ENCODE data around the gene SCRN3.
"Not testable (repeated sequence)": the region's sequence is repeated elsewhere in the genome, so short reads cannot be mapped to it uniquely, and the experiment has no call there.

The SCRN3 gene, protein sequence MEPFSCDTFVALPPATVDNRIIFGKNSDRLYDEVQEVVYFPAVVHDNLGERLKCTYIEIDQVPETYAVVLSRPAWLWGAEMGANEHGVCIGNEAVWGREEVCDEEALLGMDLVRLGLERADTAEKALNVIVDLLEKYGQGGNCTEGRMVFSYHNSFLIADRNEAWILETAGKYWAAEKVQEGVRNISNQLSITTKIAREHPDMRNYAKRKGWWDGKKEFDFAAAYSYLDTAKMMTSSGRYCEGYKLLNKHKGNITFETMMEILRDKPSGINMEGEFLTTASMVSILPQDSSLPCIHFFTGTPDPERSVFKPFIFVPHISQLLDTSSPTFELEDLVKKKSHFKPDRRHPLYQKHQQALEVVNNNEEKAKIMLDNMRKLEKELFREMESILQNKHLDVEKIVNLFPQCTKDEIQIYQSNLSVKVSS

GRCh38 chr2:174395284-174395968 is at the start of gene SCRN3:
SCRN3 (plus strand) TSS chr2:174395730; CDS start chr2:174398284, 2,554 bp downstream.
- Histone ChIP-seq H3K27me3 (ENCODE audit: insufficient read depth, low read length) (no peaks in the 10 kb centered on the region), H3K9me3 (ENCODE audit: insufficient read depth, low read depth, low read length) (no peaks in the 10 kb centered on the region), H3K9ac (ENCODE audit: low read depth, low read length) (peak within 1 kb of the TSS; percentile 82), H3K27ac (ENCODE audit: low read length) (peak within 1 kb of the TSS; percentile 54), H3K4me1 (ENCODE audit: insufficient read depth, low read length) (peaks cover 4% of the 10 kb centered on the region; the same call in 1 of the 2 replicates), H3K36me3 (ENCODE audit: insufficient read depth, low read depth, low read length) (no peaks in the 10 kb centered on the region), H3K4me3 (ENCODE audit: low read length) (peak within 1 kb of the TSS; percentile 97)

DNA sequence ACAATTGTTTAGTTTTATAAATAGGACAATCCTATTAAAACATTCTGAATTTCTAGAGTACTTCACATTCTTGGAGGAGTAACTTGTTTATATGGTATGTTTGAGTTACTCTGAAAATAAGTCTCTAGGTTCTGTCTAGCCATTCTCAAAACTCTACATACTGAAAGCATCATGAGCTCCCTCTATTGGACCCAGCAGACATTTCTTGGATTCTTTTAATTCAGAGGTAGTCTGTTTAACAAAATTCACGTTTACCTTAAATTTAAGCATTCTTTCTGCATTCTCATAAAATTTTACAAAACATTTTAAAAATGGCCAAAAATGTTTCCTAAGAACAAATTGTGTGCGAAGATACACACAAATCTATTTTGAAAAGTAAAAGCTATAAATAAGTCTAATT is 45.5 kb upstream of the SCRN3 start:
- Histone ChIP-seq H3K9me3 (ENCODE audit: insufficient read depth, low read depth, low read length) (no peaks in the 10 kb centered on the region), H3K27ac (ENCODE audit: low read length) (no peak overlapping the region), H3K9ac (ENCODE audit: low read depth, low read length) (no peak overlapping the region), H3K36me3 (ENCODE audit: insufficient read depth, low read depth, low read length) (peaks cover 10% of the 10 kb centered on the region; the same call in 1 of the 2 replicates), H3K4me1 (ENCODE audit: insufficient read depth, low read length) (peaks cover 2% of the 10 kb centered on the region; the same call in 1 of the 2 replicates), H3K4me3 (ENCODE audit: low read length) (no peak overlapping the region), H3K27me3 (ENCODE audit: insufficient read depth, low read length) (peaks cover 11% of the 10 kb centered on the region)

- Histone ChIP-seq H3K27ac (ENCODE audit: low read length) (no peak overlapping the region), H3K9me3 (ENCODE audit: insufficient read depth, low read depth, low read length) (no peaks in the 10 kb centered on the region), H3K4me1 (ENCODE audit: insufficient read depth, low read length) (peaks cover 2% of the 10 kb centered on the region; the same call in 1 of the 2 replicates), H3K4me3 (ENCODE audit: low read length) (no peak overlapping the region), H3K9ac (ENCODE audit: low read depth, low read length) (no peak overlapping the region), H3K27me3 (ENCODE audit: insufficient read depth, low read length) (peaks cover 5% of the 10 kb centered on the region), H3K36me3 (ENCODE audit: insufficient read depth, low read depth, low read length) (peaks cover 10% of the 10 kb centered on the region; the same call in 1 of the 2 replicates)
Measured at GRCh38 chr2:174350593-174351181, 44.8 kb upstream of the SCRN3 start.

DNA sequence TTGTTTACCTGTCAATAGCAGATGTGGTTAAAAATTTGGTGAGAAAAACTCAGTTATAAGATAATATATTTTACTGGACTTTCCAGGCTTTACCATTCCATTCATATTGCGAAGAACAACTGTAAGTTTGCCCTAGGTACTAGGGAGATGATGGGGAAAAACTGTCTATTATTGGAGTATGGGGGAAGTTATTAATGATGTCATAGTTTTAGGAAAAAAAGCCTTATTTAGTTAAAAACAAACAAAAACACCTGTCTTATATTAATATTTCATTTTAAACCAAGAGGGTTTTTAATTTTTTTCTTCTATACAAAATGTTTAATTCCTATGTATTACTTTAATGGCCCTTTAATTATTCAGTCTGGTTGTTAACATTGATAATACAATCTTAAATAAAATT is 42.5 kb upstream of the SCRN3 start:
- no peaks in the 10 kb centered on the region for H3K27me3 ChIP-seq (ENCODE audit: insufficient read depth, low read length)

DNA sequence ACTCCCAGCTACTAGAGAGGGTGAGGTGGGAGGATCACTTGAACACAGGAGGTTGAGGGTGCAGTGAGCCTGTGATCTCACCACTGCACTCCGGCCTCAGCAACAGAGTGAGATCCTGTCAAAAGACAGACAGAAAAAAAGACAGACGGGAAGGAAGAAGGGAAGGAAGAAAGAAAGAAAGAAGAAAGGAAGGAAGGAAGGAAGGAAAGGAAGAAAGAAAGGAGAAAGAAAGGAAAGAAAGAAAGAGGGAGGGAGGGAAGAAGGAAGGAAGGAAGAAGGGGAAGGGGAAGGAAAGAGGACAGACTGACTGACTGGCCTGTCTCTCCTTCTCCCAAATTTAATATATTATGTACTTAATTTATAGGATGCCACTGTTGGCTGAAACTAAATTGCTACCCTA is 39.2 kb upstream of the SCRN3 start:
- Histone ChIP-seq H3K4me3 (ENCODE audit: low read length) (no peak overlapping the region), H3K9ac (ENCODE audit: low read depth, low read length) (no peak overlapping the region), H3K4me1 (ENCODE audit: insufficient read depth, low read length) (no peaks in the 10 kb centered on the region), H3K36me3 (ENCODE audit: insufficient read depth, low read depth, low read length) (no peaks in the 10 kb centered on the region), H3K27me3 (ENCODE audit: insufficient read depth, low read length) (no peaks in the 10 kb centered on the region), H3K9me3 (ENCODE audit: insufficient read depth, low read depth, low read length) (no peaks in the 10 kb centered on the region), H3K27ac (ENCODE audit: low read length) (no peak overlapping the region)

More for the DNA sequence above, 42.5 kb upstream of the SCRN3 start:
- no peak overlapping the region for H3K27ac ChIP-seq (ENCODE audit: low read length)
- peaks cover 10% of the 10 kb centered on the region; the same call in 1 of the 2 replicates for H3K36me3 ChIP-seq (ENCODE audit: insufficient read depth, low read depth, low read length)
- no peaks in the 10 kb centered on the region for H3K9me3 ChIP-seq (ENCODE audit: insufficient read depth, low read depth, low read length)
- no peak overlapping the region for H3K4me3 ChIP-seq (ENCODE audit: low read length)
- no peak overlapping the region for H3K9ac ChIP-seq (ENCODE audit: low read depth, low read length)
- H3K4me1 ChIP-seq (ENCODE audit: insufficient read depth, low read length), result no peaks in the 10 kb centered on the region

DNA sequence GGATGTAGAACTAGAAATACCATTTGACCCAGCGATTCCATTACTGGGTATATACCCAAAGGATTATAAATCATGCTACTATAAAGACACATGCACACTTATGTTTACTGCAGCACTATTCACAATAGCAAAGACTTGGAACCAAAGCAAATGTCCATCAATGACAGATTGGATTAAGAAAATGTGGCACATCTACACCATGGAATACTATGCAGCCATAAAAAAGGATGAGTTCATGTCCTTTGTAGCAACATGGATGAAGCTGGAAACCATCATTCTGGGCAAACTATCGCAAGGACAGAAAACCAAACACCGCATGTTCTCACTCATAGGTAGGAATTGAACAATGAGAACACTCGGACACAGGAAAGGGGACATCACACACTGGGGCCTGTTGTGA is 35.9 kb upstream of the SCRN3 start:
- H3K4me1 ChIP-seq (ENCODE audit: insufficient read depth, low read length); H3K9ac ChIP-seq (ENCODE audit: low read depth, low read length); H3K36me3 ChIP-seq (ENCODE audit: insufficient read depth, low read depth, low read length); H3K27me3 ChIP-seq (ENCODE audit: insufficient read depth, low read length); H3K27ac ChIP-seq (ENCODE audit: low read length); H3K4me3 ChIP-seq (ENCODE audit: low read length): not testable (repeated sequence)
- H3K9me3 ChIP-seq (ENCODE audit: insufficient read depth, low read depth, low read length), result peaks cover 11% of the 10 kb centered on the region

- peaks cover 16% of the 10 kb centered on the region for H3K9me3 ChIP-seq (ENCODE audit: insufficient read depth, low read depth, low read length)
- H3K36me3 ChIP-seq (ENCODE audit: insufficient read depth, low read depth, low read length), result 0 out of 2 replicates have a peak, but pooled peaks cover 10% of the 10 kb centered on the region
- H3K9ac ChIP-seq (ENCODE audit: low read depth, low read length), result no peak overlapping the region
- no peaks in the 10 kb centered on the region for H3K4me1 ChIP-seq (ENCODE audit: insufficient read depth, low read length)
- H3K27ac ChIP-seq (ENCODE audit: low read length), result no peak overlapping the region
- H3K4me3 ChIP-seq (ENCODE audit: low read length), result no peak overlapping the region
- H3K27me3 ChIP-seq (ENCODE audit: insufficient read depth, low read length), result no peaks in the 10 kb centered on the region
Measured at GRCh38 chr2:174362949-174363348, 32.6 kb upstream of the SCRN3 start.

- not testable (repeated sequence) for H3K4me1 ChIP-seq (ENCODE audit: insufficient read depth, low read length); H3K4me3 ChIP-seq (ENCODE audit: low read length); H3K27ac ChIP-seq (ENCODE audit: low read length); H3K9ac ChIP-seq (ENCODE audit: low read depth, low read length); H3K27me3 ChIP-seq (ENCODE audit: insufficient read depth, low read length)
- H3K9me3 ChIP-seq (ENCODE audit: insufficient read depth, low read depth, low read length), result peaks cover 16% of the 10 kb centered on the region
- H3K36me3 ChIP-seq (ENCODE audit: insufficient read depth, low read depth, low read length), result 0 out of 2 replicates have a peak, but pooled peaks cover 10% of the 10 kb centered on the region
Measured at GRCh38 chr2:174363492-174364225, 31.9 kb upstream of the SCRN3 start.

- Histone ChIP-seq H3K9ac (ENCODE audit: low read depth, low read length) (no peak overlapping the region), H3K4me3 (ENCODE audit: low read length) (no peak overlapping the region), H3K36me3 (ENCODE audit: insufficient read depth, low read depth, low read length) (peaks cover 12% of the 10 kb centered on the region; the same call in 1 of the 2 replicates), H3K4me1 (ENCODE audit: insufficient read depth, low read length) (no peaks in the 10 kb centered on the region), H3K9me3 (ENCODE audit: insufficient read depth, low read depth, low read length) (peaks cover 16% of the 10 kb centered on the region), H3K27me3 (ENCODE audit: insufficient read depth, low read length) (no peaks in the 10 kb centered on the region), H3K27ac (ENCODE audit: low read length) (no peak overlapping the region)
Measured at GRCh38 chr2:174364628-174365027, 30.9 kb upstream of the SCRN3 start.

GRCh38 chr2:174365571-174365970 is 30.0 kb upstream of the SCRN3 start:
- Histone ChIP-seq H3K27me3 (ENCODE audit: insufficient read depth, low read length) (no peaks in the 10 kb centered on the region), H3K27ac (ENCODE audit: low read length) (no peak overlapping the region), H3K4me3 (ENCODE audit: low read length) (no peak overlapping the region), H3K36me3 (ENCODE audit: insufficient read depth, low read depth, low read length) (peaks cover 18% of the 10 kb centered on the region), H3K9me3 (ENCODE audit: insufficient read depth, low read depth, low read length) (peaks cover 16% of the 10 kb centered on the region), H3K9ac (ENCODE audit: low read depth, low read length) (no peak overlapping the region), H3K4me1 (ENCODE audit: insufficient read depth, low read length) (no peaks in the 10 kb centered on the region)

- no peaks in the 10 kb centered on the region for H3K4me1 ChIP-seq (ENCODE audit: insufficient read depth, low read length)
- H3K36me3 ChIP-seq (ENCODE audit: insufficient read depth, low read depth, low read length), result peaks cover 16% of the 10 kb centered on the region
Measured at GRCh38 chr2:174368691-174369090, 26.8 kb upstream of the SCRN3 start.

More at GRCh38 chr2:174368691-174369090, 26.8 kb upstream of the SCRN3 start:
- Histone ChIP-seq H3K9ac (ENCODE audit: low read depth, low read length) (no peak overlapping the region), H3K4me3 (ENCODE audit: low read length) (no peak overlapping the region), H3K9me3 (ENCODE audit: insufficient read depth, low read depth, low read length) (peaks cover 15% of the 10 kb centered on the region), H3K27ac (ENCODE audit: low read length) (no peak overlapping the region), H3K27me3 (ENCODE audit: insufficient read depth, low read length) (no peaks in the 10 kb centered on the region)

All from iPS-20b (cell line).